COR-L47 (cell line): ENCODE measurements around the gene DHX30.
"Not testable (repeated sequence)": the region's sequence is repeated elsewhere in the genome, so short reads cannot be mapped to it uniquely, and the experiment has no call there.

Source experiments
- DNase-seq: peaks from one replicate; lab custom pipeline; 2025; lab: John Stamatoyannopoulos, UW

The DHX30 gene

GRCh38 chr3:47803480-47804025 lies 615 bp downstream of the DHX30 start:
- DNase-seq = no peak

DNA sequence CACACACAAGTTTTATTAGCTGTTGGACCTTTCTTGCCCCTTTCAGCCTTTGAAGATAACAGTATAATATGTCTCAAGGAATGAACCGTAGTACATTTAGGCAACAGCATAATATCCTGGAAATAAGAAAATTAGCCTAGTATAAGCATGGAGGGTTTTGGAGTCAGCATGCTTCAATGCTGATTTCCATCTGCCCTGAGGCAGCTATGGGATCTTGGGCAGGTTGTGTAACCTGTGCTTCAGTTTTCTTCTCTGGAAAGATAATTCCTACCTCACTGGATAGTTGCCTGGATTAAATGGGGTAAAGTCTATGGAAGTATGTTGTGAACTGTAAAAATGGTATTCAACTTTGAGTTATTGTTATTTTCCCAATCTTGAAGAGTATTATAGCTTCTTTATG lies 1.6 kb downstream of the DHX30 start:
- no peak for DNase-seq

- DNase-seq = no peak
Measured at GRCh38 chr3:47813551-47814177, 10.7 kb downstream of the DHX30 start.

GRCh38 chr3:47817609-47818008 lies 14.7 kb downstream of the DHX30 start:
- no peak for DNase-seq

- DNase-seq = peak; percentile 52
Measured at GRCh38 chr3:47824541-47825473, 21.9 kb downstream of the DHX30 start.

GRCh38 chr3:47825590-47825989 lies 22.7 kb downstream of the DHX30 start:
- DNase-seq = no peak

- not testable (repeated sequence) for DNase-seq
Measured at GRCh38 chr3:47829482-47829881, 26.5 kb downstream of the DHX30 start.

- no peak for DNase-seq
Measured at GRCh38 chr3:47836986-47837385, 34.0 kb downstream of the DHX30 start.

GRCh38 chr3:47838503-47838902 lies 35.6 kb downstream of the DHX30 start:
- DNase-seq = no peak

DNA sequence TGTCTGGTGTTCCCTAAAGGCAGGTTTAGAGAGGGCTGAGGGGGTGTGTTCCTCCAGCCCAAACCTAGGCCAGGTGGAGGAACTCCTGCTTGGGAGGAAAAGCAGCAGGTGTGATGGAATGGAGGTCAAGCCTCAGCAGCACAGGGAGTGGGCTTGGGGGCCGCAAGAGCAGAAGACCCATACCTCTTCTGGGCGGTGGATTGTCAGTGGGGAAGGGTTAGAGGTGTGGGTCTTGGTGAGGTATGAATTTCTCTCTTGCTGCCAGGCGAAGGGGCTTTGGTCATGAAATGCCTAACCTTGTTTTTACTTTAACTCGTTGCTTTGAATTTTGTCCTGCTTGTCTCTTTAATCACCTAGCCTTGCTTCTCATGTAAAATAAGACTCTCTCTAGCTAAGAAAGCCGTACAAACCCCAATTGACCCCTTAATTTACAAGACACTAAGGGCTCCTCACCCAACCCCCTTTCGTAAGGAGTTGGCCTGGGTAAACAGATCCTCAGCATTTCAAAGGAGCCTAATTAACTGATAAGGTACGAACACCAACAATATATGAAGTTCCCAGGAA lies 38.9 kb downstream of the DHX30 start:
- DNase-seq = no peak

DNA sequence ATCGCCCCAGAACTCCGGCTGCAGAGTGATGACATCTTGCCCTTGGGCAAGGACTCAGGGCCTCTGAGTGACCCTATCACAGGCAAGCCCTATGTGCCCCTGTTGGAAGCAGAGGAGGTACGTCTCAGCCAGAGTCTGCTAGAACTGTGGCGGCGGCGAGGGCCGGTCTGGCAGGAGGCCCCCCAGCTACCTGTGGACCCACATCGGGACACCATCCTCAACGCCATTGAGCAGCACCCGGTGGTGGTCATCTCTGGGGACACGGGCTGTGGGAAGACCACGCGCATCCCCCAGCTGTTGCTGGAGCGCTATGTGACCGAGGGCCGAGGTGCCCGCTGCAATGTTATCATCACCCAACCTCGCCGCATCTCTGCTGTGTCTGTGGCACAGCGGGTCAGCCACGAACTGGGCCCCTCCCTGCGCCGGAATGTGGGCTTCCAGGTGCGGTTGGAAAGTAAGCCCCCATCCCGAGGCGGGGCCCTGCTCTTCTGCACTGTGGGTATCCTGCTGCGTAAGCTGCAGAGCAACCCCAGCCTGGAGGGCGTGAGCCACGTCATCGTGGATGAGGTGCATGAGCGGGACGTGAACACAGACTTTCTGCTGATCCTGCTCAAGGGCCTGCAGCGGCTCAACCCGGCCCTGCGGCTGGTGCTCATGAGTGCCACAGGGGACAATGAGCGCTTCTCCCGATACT lies 43.4 kb downstream of the DHX30 start:
- DNase-seq = no peak

- no peak for DNase-seq
Measured at GRCh38 chr3:47846880-47847248, 43.9 kb downstream of the DHX30 start.

- no peak for DNase-seq
Measured at GRCh38 chr3:47847260-47847659, 44.3 kb downstream of the DHX30 start.

GRCh38 chr3:47847801-47848518 lies 45.0 kb downstream of the DHX30 start:
- no peak for DNase-seq

- no peak for DNase-seq
Measured at GRCh38 chr3:47848599-47849117, 45.7 kb downstream of the DHX30 start.

DNA sequence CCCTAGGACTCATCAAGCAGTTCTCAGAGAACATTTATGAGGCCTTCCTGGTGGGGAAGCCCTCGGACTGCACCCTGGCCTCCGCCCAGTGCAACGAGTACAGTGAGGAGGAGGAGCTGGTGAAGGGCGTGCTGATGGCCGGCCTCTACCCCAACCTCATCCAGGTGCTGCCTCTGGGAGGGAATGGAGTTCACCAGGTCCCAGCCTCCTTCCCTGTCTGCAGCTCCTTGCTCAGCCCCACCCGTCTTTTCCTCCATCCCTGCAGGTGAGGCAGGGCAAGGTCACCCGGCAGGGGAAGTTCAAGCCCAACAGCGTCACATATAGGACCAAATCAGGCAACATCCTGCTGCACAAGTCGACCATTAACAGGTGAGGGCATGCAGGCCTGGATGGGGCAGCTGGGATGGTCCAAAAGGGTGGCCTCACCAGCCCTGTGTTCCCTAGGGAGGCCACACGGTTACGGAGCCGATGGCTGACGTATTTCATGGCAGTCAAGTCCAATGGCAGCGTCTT lies 46.3 kb downstream of the DHX30 start:
- no peak for DNase-seq

DNA sequence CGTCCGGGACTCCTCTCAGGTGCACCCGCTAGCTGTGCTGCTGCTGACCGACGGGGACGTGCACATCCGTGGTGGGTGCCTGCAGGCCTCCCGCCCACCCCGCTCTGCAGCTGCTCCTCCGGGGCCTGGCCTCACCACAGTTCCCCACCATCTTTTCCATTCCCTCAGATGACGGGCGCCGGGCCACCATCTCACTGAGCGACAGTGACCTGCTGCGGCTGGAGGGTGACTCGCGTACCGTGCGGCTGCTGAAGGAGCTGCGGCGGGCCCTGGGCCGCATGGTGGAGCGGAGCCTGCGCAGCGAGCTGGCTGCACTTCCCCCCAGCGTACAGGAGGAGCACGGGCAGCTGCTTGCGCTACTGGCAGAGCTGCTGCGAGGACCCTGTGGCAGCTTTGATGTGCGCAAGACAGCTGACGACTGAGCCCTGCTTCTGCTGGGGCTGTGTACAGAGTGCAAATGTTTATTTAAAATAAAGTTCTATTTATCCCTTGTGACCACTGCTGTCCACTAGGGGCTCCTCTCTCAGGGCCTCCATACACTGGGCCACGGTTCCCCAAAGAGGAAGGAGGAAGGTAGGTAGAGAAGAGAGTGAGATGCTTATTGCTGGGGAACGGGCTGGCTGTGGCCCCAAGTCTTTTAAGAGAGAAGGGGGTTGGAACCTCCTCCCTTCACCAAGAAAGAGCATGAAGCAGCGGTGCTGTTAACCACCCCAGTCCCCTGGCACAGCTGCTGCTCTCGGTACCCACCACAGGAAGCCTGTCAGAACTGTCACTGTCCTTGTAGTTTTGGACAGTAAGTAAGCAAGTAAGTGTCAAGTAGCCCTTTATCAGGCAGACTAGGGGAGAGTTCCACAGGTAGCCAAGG lies 47.0 kb downstream of the DHX30 start:
- DNase-seq = no peak

GRCh38 chr3:47850564-47851410 lies 47.8 kb downstream of the DHX30 start:
- no peak for DNase-seq
